Measurements from ENCODE around the gene SNX7. TPM values are rescaled to one million over a fixed set of nuclear protein-coding genes. Genes with fewer than 3 reads are reported as not detected.

The SNX7 gene
- total and polyA plus RNA-seq, 9 of the 15 experiments (the other 6 are each of a cell fraction or from before 2014, with no cell fraction given) = 0.09 TPM; not detected in 8

GRCh38 chr1:98706173-98706843, 44.8 kb downstream of the SNX7 start (continued):
- TF ChIP-seq JUN (IDR thresholded peaks at IDR 0.05; ENCODE audit: borderline replicate concordance, low read depth, low read length) = no peak
- no peak for TF ChIP-seq JUN (CRISPR knock-in tag; IDR thresholded peaks at IDR 0.05; ENCODE audit: borderline replicate concordance)
- TF ChIP-seq ZNF277 (CRISPR knock-in tag; IDR thresholded peaks at IDR 0.05; ENCODE audit: borderline replicate concordance) = no peak
- TF ChIP-seq RBM39 (optimal IDR thresholded peaks at IDR 0.05; ENCODE audit: low read depth, low read length) = no peak
- no peak for TF ChIP-seq SRF (CRISPR knock-in tag; IDR thresholded peaks at IDR 0.05)

- Histone ChIP-seq H3K36me3 (ENCODE audit: control insufficient read depth, insufficient read depth, low read length) (no peaks in the 10 kb centered on the region), H3K27ac (ENCODE audit: extremely low read depth, low read depth, low read length) (no peak overlapping the region), H3K4me3 (no peak overlapping the region), H2AFZ (ENCODE audit: low read depth, low read length) (no peak overlapping the region), H3K4me2 (ENCODE audit: insufficient read depth, low read length) (no peak overlapping the region), H3K79me2 (ENCODE audit: control insufficient read depth, insufficient read depth, low read length) (no peaks in the 10 kb centered on the region), H3K27me3 (ENCODE audit: control insufficient read depth in 2 of 2, insufficient read depth in 2 of 2, low read length in 2 of 2) (no peaks in the 10 kb centered on the region), H4K20me1 (replicated peaks; ENCODE audit: control insufficient read depth, insufficient read depth, low read length) (no peaks in the 10 kb centered on the region), H3K4me1 (replicated peaks in 1 of 2; ENCODE audit: control insufficient read depth in 2 of 2, insufficient read depth in 2 of 2, low read length in 2 of 2) (no peaks in the 10 kb centered on the region), H3K9ac (ENCODE audit: insufficient read depth in 1 of 2, low read depth in 2 of 2, low read length in 2 of 2) (no peak overlapping the region), H3K9me1 (ENCODE audit: control insufficient read depth, insufficient read depth, low read length) (no peaks in the 10 kb centered on the region), H3K9me3 (replicated peaks; ENCODE audit: control insufficient read depth, insufficient read depth, low read depth, low read length) (0 out of 2 replicates have a peak, but pooled peaks cover 1% of the 10 kb centered on the region)
- ATAC-seq (no peak), DNase-seq (ENCODE audit: extremely low read depth in 1 of 4, low spot score in 3 of 4) (no peak), FAIRE-seq (no peak)
- intact Hi-C loops (cut with micrococcal nuclease) = no loop called here
- CTCF ChIA-PET (ENCODE audit: low intra/inter-chr PET ratio) = no interaction called here
- TF ChIP-seq FOXO4 (CRISPR knock-in tag; IDR thresholded peaks at IDR 0.05) (no peak), PBX2 (CRISPR knock-in tag; IDR thresholded peaks at IDR 0.05; ENCODE audit: low read depth) (no peak), PBX2 (tag; conservative IDR thresholded peaks at IDR 0.05; ENCODE audit: low read depth) (no peak), CHAMP1 (IDR thresholded peaks at IDR 0.05) (no peak), TRIM24 (IDR thresholded peaks at IDR 0.05) (no peak), NR2F6 (CRISPR knock-in tag; IDR thresholded peaks at IDR 0.05) (no peak), MAFG (tag; conservative IDR thresholded peaks at IDR 0.05) (no peak), MCM3 (IDR thresholded peaks at IDR 0.05) (no peak)
- in situ Hi-C loops (cut with MboI) = no loop called here
- POLR2A ChIA-PET = no interaction called here
- no TSS peak for BruUV-seq (replicated peaks)
Measured at GRCh38 chr1:98707556-98707955, 46.0 kb downstream of the SNX7 start.
